ENCODE measurements around the gene HS1BP3.

Gene HS1BP3

GRCh38 chr2:20650877-20651730 is at the start of gene HS1BP3:
HS1BP3 (minus strand) TSS chr2:20651098; CDS start chr2:20651063, 35 bp downstream.
- DNase-seq, result peak; percentile 94

- no peak for DNase-seq
Observed at GRCh38 chr2:20698916-20699613, 48.2 kb upstream of the HS1BP3 start.

GRCh38 chr2:20697322-20697934 is 46.5 kb upstream of the HS1BP3 start:
- no peak for DNase-seq

- DNase-seq, result no peak
Observed at GRCh38 chr2:20696366-20696765, 45.5 kb upstream of the HS1BP3 start.

- no peak for DNase-seq
Observed at GRCh38 chr2:20693317-20693716, 42.4 kb upstream of the HS1BP3 start.

GRCh38 chr2:20692081-20692480 is 41.2 kb upstream of the HS1BP3 start:
- no peak for DNase-seq

GRCh38 chr2:20691076-20691734 is 40.3 kb upstream of the HS1BP3 start:
- no peak for DNase-seq

GRCh38 chr2:20689428-20690264 is 38.7 kb upstream of the HS1BP3 start:
- no peak for DNase-seq

- no peak for DNase-seq
Observed at GRCh38 chr2:20687260-20687832, 36.4 kb upstream of the HS1BP3 start.

GRCh38 chr2:20684581-20685063 is 33.7 kb upstream of the HS1BP3 start:
- no peak for DNase-seq

GRCh38 chr2:20682167-20682920 is 31.4 kb upstream of the HS1BP3 start:
- DNase-seq, result no peak

- no peak for DNase-seq
Observed at GRCh38 chr2:20680744-20681375, 30.0 kb upstream of the HS1BP3 start.

- DNase-seq, result no peak
Observed at GRCh38 chr2:20678780-20679179, 27.9 kb upstream of the HS1BP3 start.

GRCh38 chr2:20678086-20678395 is 27.1 kb upstream of the HS1BP3 start:
- no peak for DNase-seq

- DNase-seq, result no peak
Observed at GRCh38 chr2:20677301-20678085, 26.6 kb upstream of the HS1BP3 start.

GRCh38 chr2:20676353-20677215 is 25.7 kb upstream of the HS1BP3 start:
- DNase-seq, result no peak

GRCh38 chr2:20675701-20676352 is 24.9 kb upstream of the HS1BP3 start:
- DNase-seq, result no peak

GRCh38 chr2:20674974-20675679 is 24.2 kb upstream of the HS1BP3 start:
- no peak for DNase-seq

All from activated CD8-positive, alpha-beta memory T cell treated with anti-CD3 and anti-CD28 coated beads, Interleukin-2, amount 50 U/mL, for 48 hours (primary cell).